Tibial nerve (tissue), 4 donors: Measurements from ENCODE around the gene PROSER2. TPM values are rescaled to one million over a fixed set of nuclear protein-coding genes. Genes with fewer than 3 reads are reported as not detected.
"Not testable (repeated sequence)": the region's sequence is repeated elsewhere in the genome, so short reads cannot be mapped to it uniquely, and the experiment has no call there.

ENCODE experiments used
- DNase-seq, 2 donors: peaks; one replicate each; pipeline ENCODE4 v3.0.0-alpha.2; 2019; ENCODE audit warnings: low spot score in 2 of 2
- H3K27ac ChIP-seq, 4 donors: fragments of 200-600 bp; sonication (generic) in 3 of 4; one replicate each; pipeline ENCODE4 v1.5.1; 2017 to 2019; ENCODE audit warnings: mild to moderate bottlenecking in 1 of 4
- H3K27me3 ChIP-seq, 2 donors: fragments of 200-600 bp; sonication (generic) in 1 of 2; one replicate each; pipeline versions ENCODE4 v1.5.1 to v1.6.0; 2017 to 2019
- H3K36me3 ChIP-seq, 3 donors: fragments of 200-600 bp; sonication (generic); one replicate each; pipeline ENCODE4 v1.5.1; 2018 to 2019
- H3K4me1 ChIP-seq, 4 donors: fragments of 200-600 bp; sonication (generic) in 3 of 4; one replicate each; pipeline ENCODE4 v1.5.1; 2017 to 2019
- H3K4me3 ChIP-seq, 4 donors: fragments of 200-600 bp; sonication (generic) in 3 of 4; one replicate each; pipeline ENCODE4 v1.5.1; 2017 to 2019; ENCODE audit warnings: mild to moderate bottlenecking in 1 of 4, moderate library complexity in 1 of 4
- H3K9me3 ChIP-seq, 4 donors: fragments of 200-600 bp; sonication (generic) in 3 of 4; one replicate each; pipeline ENCODE4 v1.5.1; 2017 to 2019
- EP300 ChIP-seq, 2 donors: sonication (generic); formaldehyde crosslinking; IDR thresholded peaks; one replicate each; pipeline ENCODE4 v1.6.1; 2017; ENCODE audit warnings: antibody characterized with exemption in 2 of 2, mild to moderate bottlenecking in 1 of 2
- POLR2A ChIP-seq, 2 donors: fragments of 450-650 bp; IDR thresholded peaks; one replicate each; pipeline ENCODE4 v1.6.1; 2017; ENCODE audit warnings: antibody characterized with exemption in 2 of 2, mild to moderate bottlenecking in 2 of 2, moderate library complexity in 2 of 2
- WGBS, 2 donors: methylation state at CpG; one replicate each; pipeline ENCODE4 v1.1.5; 2018; 5-methylcytosine and 5-hydroxymethylcytosine counted together
- total RNA-seq, 4 donors: library from RNA; depleted of rRNA; stranded (reverse); fragments of >200 nt; gene quantifications; one replicate each; pipeline ENCODE4 v1.1.0, GENCODE V29; 2016
- TF ChIP-seq, protein P1 (sequence below), 5 experiments: fragments of 200-600 bp in 3 of 5; fragments of 450-650 bp in 2 of 5; sonication (generic) in 3 of 5; IDR thresholded peaks; one replicate each; pipeline ENCODE4 v1.5.1; 2016 to 2019; ENCODE audit warnings: antibody characterized with exemption in 5 of 5, mild to moderate bottlenecking in 3 of 5, moderate library complexity in 2 of 5

The PROSER2 gene
- total RNA-seq, 4 donors from 2014 or later = 71.1 to 98.4 (median 75.6) TPM

DNA sequence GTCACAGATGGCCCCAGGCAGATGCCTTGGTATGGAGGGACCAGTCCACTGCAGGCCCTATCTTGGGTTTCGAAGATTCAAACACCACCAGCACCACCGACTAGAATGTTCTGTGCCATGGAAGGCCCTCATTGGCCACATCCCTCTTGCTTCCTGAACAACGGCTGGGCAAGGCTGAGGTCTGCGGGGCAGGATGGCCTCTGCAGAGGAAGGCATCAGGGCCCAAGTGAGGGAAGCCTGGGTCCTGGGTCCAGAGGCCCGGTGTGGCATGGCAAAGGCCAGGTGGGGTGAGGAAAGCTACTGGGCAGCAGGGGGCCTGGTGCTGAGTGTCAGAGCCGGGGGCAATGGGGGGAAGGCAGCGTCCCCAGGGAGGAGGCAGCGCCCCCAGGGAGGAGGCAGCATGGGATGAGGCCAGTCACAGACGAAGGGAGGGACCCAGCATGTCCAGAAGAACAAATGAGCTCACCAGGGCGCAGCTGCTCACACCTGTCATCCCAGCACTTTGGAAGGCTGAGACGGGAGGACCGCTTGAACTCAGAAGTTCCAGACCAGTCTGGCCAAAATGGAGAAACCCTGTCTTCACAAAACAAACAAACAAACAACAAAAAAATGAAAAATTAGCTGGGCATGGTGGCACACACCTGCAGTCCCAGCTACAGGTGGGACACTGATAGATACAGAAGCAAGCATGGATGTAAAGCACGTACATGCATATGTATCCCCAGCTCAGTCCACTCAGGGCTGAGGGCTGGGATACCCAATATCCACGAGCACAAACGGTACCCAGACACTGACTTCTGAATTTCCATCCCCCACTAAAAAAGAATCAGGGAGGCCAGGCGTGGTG lies 64.4 kb downstream of the PROSER2 start:
- Histone ChIP-seq H3K27me3 (no peaks in the 10 kb centered on the region), H3K36me3 (no peaks in the 10 kb centered on the region), H3K9me3 (no peaks in the 10 kb centered on the region), H3K4me3 (no peak overlapping the region), H3K27ac (no peak overlapping the region), H3K4me1 (peaks cover 0 to 9% (median 0%) of the 10 kb centered on the region in 4 donors)
- no peak for DNase-seq
- TF ChIP-seq POLR2A (IDR thresholded peaks at IDR 0.05) = no peak
- TF ChIP-seq, protein P1, sequence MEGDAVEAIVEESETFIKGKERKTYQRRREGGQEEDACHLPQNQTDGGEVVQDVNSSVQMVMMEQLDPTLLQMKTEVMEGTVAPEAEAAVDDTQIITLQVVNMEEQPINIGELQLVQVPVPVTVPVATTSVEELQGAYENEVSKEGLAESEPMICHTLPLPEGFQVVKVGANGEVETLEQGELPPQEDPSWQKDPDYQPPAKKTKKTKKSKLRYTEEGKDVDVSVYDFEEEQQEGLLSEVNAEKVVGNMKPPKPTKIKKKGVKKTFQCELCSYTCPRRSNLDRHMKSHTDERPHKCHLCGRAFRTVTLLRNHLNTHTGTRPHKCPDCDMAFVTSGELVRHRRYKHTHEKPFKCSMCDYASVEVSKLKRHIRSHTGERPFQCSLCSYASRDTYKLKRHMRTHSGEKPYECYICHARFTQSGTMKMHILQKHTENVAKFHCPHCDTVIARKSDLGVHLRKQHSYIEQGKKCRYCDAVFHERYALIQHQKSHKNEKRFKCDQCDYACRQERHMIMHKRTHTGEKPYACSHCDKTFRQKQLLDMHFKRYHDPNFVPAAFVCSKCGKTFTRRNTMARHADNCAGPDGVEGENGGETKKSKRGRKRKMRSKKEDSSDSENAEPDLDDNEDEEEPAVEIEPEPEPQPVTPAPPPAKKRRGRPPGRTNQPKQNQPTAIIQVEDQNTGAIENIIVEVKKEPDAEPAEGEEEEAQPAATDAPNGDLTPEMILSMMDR (IDR thresholded peaks at IDR 0.05) = no peak
- TF ChIP-seq EP300 (IDR thresholded peaks at IDR 0.05) = no peak
- 91 to 93% methylated on average over 15 to 16 of the region's 16 CpGs for WGBS, 2 donors

DNA sequence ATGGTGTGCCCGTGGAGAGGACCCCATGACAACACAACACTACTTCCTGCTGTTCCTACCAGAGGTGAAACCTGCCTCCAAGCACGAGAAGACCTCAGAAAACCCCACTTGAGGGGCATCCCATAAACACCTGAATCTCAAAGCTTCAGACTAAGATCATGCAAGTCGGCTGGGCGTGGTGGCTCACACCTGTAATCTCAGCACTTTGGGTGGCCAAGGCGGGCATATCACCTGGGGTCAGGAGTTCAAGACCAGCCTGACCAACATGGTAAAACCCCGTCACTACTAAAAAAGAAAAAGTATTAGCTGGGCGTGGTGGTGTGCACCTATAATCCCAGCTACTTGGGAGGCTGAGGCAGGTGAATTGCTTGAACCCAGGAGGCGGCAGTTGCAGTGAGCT lies 66.1 kb downstream of the PROSER2 start:
- WGBS, 2 donors = 83 to 86% methylated on average over 8 of the region's 8 CpGs
- H3K27ac ChIP-seq, H3K4me1 ChIP-seq, H3K4me3 ChIP-seq, H3K9me3 ChIP-seq, H3K27me3 ChIP-seq, DNase-seq, H3K36me3 ChIP-seq: not testable (repeated sequence)

DNA sequence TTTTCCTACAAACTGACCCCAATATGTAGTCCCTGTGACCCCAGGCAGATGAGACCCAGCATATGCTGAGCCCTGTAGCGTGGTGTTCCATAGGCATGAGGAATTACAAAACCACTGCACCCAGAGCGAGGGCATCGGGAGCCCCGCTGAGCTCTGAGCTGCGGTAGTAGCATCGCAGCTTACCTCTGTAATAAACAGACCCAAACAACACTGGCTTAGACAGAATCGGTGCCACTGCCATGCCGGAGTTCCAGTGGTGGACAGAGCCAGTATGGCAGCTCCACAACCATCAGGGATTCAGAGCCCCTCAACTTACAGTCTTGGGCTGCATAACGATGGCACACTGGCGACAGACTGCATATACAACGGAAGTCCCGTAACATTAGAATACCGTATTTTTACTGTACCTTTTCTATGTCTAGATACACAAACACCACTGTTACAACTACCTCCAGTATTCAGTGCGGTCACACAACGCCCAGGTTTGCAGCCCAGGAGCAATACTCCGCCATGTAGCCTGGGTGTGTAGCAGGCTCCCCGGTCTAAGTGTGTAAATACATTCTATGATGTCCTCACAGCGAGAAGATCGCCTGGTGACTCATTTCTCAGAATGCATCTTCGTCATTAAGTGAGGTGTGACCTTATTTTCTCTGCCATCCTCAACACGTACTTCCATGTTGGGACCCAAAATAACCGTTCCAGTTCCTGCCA lies 68.8 kb downstream of the PROSER2 start:
- H3K9me3 ChIP-seq = no peaks in the 10 kb centered on the region

DNA sequence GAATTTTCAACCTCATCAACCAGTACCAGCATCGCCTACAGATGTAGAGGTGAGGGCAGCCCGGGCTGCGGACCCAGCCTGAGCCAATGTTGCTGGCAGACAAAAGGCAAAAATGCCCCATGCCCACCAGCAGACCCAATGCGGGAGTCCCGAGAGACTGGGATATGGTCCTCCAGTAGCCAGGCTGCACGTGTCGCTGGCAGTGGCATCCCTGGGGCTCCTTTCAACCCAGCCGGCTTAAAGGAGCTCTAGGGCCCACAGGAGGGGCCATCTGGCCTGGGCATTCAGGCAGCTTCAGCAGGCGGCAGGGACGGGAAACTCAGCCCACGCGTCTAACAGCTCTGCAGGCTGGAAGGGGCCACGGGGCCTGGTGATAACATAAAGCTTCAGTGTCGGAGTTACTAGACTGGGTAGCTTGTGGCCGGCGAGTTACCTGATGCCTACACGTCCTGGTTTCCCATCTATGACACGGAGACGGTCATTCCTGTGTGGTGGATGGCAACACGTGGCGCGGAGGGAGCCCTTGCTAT lies 70.7 kb downstream of the PROSER2 start:
- H3K4me3 ChIP-seq = no peak overlapping the region
- no peak overlapping the region for H3K27ac ChIP-seq
- no peaks in the 10 kb centered on the region for H3K36me3 ChIP-seq
- TF ChIP-seq POLR2A (IDR thresholded peaks at IDR 0.05) (no peak), EP300 (IDR thresholded peaks at IDR 0.05) (no peak)
- TF ChIP-seq, protein P1 (IDR thresholded peaks at IDR 0.05) = no peak
- no peaks in the 10 kb centered on the region for H3K27me3 ChIP-seq
- 86 to 94% methylated on average over 9 to 19 of the region's 22 CpGs for WGBS, 2 donors
- H3K4me1 ChIP-seq = no peaks in the 10 kb centered on the region
- DNase-seq = no peak
- H3K9me3 ChIP-seq = no peaks in the 10 kb centered on the region

More for the DNA sequence above, 68.8 kb downstream of the PROSER2 start:
- no peak for DNase-seq
- H3K27me3 ChIP-seq = no peaks in the 10 kb centered on the region
- no peak overlapping the region for H3K4me3 ChIP-seq
- TF ChIP-seq EP300 (IDR thresholded peaks at IDR 0.05) (no peak), POLR2A (IDR thresholded peaks at IDR 0.05) (no peak)
- TF ChIP-seq, protein P1 (IDR thresholded peaks at IDR 0.05) = no peak
- H3K4me1 ChIP-seq = no peaks in the 10 kb centered on the region
- H3K36me3 ChIP-seq = no peaks in the 10 kb centered on the region
- WGBS, 2 donors = 96 to 98% methylated on average over 22 of the region's 22 CpGs
- H3K27ac ChIP-seq = no peak overlapping the region

DNA sequence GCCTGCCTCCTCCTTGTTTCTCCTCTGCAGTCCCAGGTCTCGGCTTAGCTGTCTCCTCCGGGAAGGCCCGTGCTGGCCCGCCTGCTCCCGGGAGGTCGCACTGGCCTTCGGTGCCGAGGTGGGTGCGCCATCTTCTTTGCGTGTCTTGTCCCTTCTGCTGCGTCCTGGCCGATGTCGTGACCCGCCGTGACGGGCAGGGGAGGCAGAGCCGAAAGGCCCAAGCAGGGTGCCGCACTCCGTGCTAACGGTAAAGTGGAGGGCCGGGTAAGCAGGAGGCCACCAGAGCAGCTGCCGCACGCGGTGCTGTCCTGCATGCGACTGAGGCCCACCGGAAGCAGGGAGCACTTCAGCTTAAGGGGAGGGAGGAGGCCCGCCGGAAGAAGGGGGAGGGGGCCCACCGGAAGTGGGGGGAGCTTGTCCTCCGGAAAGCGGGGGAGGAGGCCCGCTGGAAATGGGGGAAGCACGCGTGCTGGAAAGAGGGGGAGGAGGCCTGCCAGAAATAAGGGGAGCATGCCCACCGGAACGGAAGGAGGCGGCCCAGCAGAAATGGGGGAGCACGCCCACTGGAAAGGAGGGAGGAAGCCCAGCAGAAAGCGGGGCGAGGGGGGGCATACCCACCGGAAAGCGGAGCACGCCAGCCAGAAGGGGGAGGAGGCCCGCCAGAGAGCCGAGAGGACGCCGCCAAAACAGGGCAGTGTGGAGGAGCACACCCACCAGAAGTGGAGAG lies 71.4 kb downstream of the PROSER2 start:
- 87 to 92% methylated on average over 39 to 47 of the region's 47 CpGs for WGBS, 2 donors
- no peak for TF ChIP-seq POLR2A (IDR thresholded peaks at IDR 0.05)
- TF ChIP-seq EP300 (IDR thresholded peaks at IDR 0.05) = no peak
- TF ChIP-seq, protein P1 (IDR thresholded peaks at IDR 0.05) = no peak
- no peak overlapping the region for H3K4me3 ChIP-seq
- no peaks in the 10 kb centered on the region for H3K4me1 ChIP-seq
- H3K9me3 ChIP-seq = no peaks in the 10 kb centered on the region
- no peaks in the 10 kb centered on the region for H3K36me3 ChIP-seq
- no peak for DNase-seq
- H3K27ac ChIP-seq = no peak overlapping the region
- no peaks in the 10 kb centered on the region for H3K27me3 ChIP-seq
